ENCODE results near the gene DAP. TPM values are rescaled to one million over a fixed set of nuclear protein-coding genes. Genes with fewer than 3 reads are reported as not detected.
A peak's percentile ranks its signal among the peaks of the same experiment; 100 is the strongest.
"Not testable (repeated sequence)": the region's sequence is repeated elsewhere in the genome, so short reads cannot be mapped to it uniquely, and the experiment has no call there.

Gene DAP
- total and polyA plus RNA-seq, 2 of the 13 experiments (the other 11 are each of a cell fraction or from before 2014, with no cell fraction given): 22.0 to 57.5 TPM

DNA sequence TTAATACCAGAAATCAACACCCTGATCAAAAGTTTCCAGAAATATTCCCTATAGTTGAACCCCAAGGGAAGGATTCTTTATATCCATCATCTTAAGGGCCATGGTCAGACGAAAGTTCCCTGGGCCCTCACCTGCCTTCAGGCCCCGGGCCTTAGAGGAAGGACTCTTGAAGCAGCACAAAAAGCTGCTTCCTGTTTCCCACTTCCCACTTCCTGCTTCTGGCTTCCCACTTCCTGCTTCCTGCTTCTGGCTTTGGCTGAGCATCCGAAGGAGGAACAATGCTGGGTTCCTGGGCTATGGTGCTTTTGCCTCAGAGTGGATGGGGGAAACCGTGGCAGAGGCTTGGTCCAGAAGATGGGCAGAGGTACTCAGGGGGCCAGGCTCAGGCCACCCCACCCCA, 25.8 kb upstream of the DAP start:
- H3K9ac ChIP-seq (ENCODE audit: insufficient read depth, low read depth, low read length): no peak overlapping the region
- no peak overlapping the region for H3K27ac ChIP-seq (ENCODE audit: extremely low read length, insufficient read depth, low read length)
- H3K36me3 ChIP-seq (replicated peaks in 1 of 2; ENCODE audit: control insufficient read depth in 1 of 2, insufficient read depth in 2 of 2, low read length in 2 of 2): no peaks in the 10 kb centered on the region
- 0 out of 2 replicates have a peak, but pooled peaks cover 5% of the 10 kb centered on the region for H3K9me3 ChIP-seq (ENCODE audit: low read length)
- DNase-seq (ENCODE audit: low spot score) (no peak), FAIRE-seq (no peak), ATAC-seq (no peak)
- H4K20me1 ChIP-seq (ENCODE audit: insufficient read depth, low read length): no peaks in the 10 kb centered on the region
- intact Hi-C loops (cut with micrococcal nuclease; ENCODE audit: unreplicated experiment) (no loop called here), in situ Hi-C loops (cut with HindIII; ENCODE audit: extremely low pct_ligation_motif_present, low pct_unique_long_range_greater_than_20kb) (no loop called here)
- no peaks in the 10 kb centered on the region for H3K79me2 ChIP-seq (ENCODE audit: insufficient read depth, low read length)
- H2AFZ ChIP-seq (ENCODE audit: low read length): no peak overlapping the region
- TF ChIP-seq, protein P1, sequence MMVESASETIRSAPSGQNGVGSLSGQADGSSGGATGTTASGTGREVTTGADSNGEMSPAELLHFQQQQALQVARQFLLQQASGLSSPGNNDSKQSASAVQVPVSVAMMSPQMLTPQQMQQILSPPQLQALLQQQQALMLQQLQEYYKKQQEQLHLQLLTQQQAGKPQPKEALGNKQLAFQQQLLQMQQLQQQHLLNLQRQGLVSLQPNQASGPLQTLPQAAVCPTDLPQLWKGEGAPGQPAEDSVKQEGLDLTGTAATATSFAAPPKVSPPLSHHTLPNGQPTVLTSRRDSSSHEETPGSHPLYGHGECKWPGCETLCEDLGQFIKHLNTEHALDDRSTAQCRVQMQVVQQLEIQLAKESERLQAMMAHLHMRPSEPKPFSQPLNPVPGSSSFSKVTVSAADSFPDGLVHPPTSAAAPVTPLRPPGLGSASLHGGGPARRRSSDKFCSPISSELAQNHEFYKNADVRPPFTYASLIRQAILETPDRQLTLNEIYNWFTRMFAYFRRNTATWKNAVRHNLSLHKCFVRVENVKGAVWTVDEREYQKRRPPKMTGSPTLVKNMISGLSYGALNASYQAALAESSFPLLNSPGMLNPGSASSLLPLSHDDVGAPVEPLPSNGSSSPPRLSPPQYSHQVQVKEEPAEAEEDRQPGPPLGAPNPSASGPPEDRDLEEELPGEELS (CRISPR knock-in tag; IDR thresholded peaks at IDR 0.05): no peak
- peak; percentile 41 for TF ChIP-seq GABPA (IDR thresholded peaks at IDR 0.05; ENCODE audit: low read depth, low read length)
- peak; percentile 64 for TF ChIP-seq GABPA (CRISPR knock-in tag; IDR thresholded peaks at IDR 0.05; ENCODE audit: low read depth)
- POLR2A ChIA-PET: no interaction called here
- 67% methylated on average over 4 of the region's 4 CpGs for WGBS (ENCODE audit: low lambda C conversion rate)
- H3K4me2 ChIP-seq (ENCODE audit: low read depth, low read length): no peak overlapping the region
- CTCF ChIA-PET (ENCODE audit: low intra/inter-chr PET ratio, low total read pairs): no interaction called here
- H3K4me1 ChIP-seq (ENCODE audit: insufficient read depth, low read length): no peaks in the 10 kb centered on the region
- H3K27me3 ChIP-seq (ENCODE audit: control insufficient read depth in 1 of 2, insufficient read depth in 2 of 2, low read length in 2 of 2): no peaks in the 10 kb centered on the region
- H3K4me3 ChIP-seq (replicated peaks in 1 of 3; ENCODE audit: insufficient read depth in 1 of 3, low read depth in 2 of 3, low read length in 3 of 3): no peak overlapping the region
- no TSS peak for BruUV-seq (replicated peaks)

DNA sequence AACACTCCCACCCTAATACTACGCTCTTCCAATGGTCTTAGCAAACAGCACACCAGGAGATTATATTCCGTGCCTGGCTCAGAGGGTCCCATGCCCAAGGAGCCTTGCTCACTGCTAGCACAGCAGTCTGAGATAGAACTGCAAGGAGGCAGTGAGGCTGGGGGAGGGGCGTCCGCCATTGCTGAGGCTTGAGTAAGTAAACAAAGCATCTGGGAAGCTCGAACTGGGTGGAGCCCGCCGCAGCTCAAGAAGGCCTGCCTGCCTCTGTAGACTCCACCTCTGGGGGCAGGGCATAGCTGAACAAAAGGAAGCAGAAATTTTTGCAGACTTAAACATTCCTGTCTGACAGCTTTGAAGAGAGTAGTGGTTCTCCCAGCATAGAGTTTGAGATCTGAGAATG, 19.2 kb upstream of the DAP start:
- not testable (repeated sequence) for H3K4me2 ChIP-seq (ENCODE audit: low read depth, low read length); BruUV-seq (replicated peaks)

More for the DNA sequence above, 19.2 kb upstream of the DAP start:
- ATAC-seq; in situ Hi-C loops (cut with HindIII; ENCODE audit: extremely low pct_ligation_motif_present, low pct_unique_long_range_greater_than_20kb); intact Hi-C loops (cut with micrococcal nuclease; ENCODE audit: unreplicated experiment); H3K79me2 ChIP-seq (ENCODE audit: insufficient read depth, low read length); H3K9me3 ChIP-seq (ENCODE audit: low read length); FAIRE-seq; H4K20me1 ChIP-seq (ENCODE audit: insufficient read depth, low read length); CTCF ChIA-PET (ENCODE audit: low intra/inter-chr PET ratio, low total read pairs); H3K27me3 ChIP-seq (ENCODE audit: control insufficient read depth in 1 of 2, insufficient read depth in 2 of 2, low read length in 2 of 2); H3K9ac ChIP-seq (ENCODE audit: insufficient read depth, low read depth, low read length); H3K27ac ChIP-seq (ENCODE audit: extremely low read length, insufficient read depth, low read length); H3K4me1 ChIP-seq (ENCODE audit: insufficient read depth, low read length); DNase-seq (ENCODE audit: low spot score); H2AFZ ChIP-seq (ENCODE audit: low read length); POLR2A ChIA-PET; H3K4me3 ChIP-seq (replicated peaks in 1 of 3; ENCODE audit: insufficient read depth in 1 of 3, low read depth in 2 of 3, low read length in 3 of 3); H3K36me3 ChIP-seq (replicated peaks in 1 of 2; ENCODE audit: control insufficient read depth in 1 of 2, insufficient read depth in 2 of 2, low read length in 2 of 2): not testable (repeated sequence)
- 63% methylated on average over 7 of the region's 7 CpGs for WGBS (ENCODE audit: low lambda C conversion rate)

All from HepG2 (cell line).